Left lung (tissue), 10 donors: ENCODE data around the gene EHD3. TPM values are rescaled to one million over a fixed set of nuclear protein-coding genes. Genes with fewer than 3 reads are reported as not detected.

Source experiments
- ATAC-seq: fragments of 200-7000 bp; cut with Tn5 transposase; one replicate; pipeline ENCODE4 v1.9.1; 2020; ENCODE audit warnings: moderate library complexity
- DNase-seq, 4 donors: peaks; one replicate each; pipeline ENCODE4 v3.0.0-alpha.2; 2013 to 2020
- H3K27ac ChIP-seq, 2 donors: fragments of 200-600 bp; sonication (generic) in 1 of 2; one replicate each; pipeline versions ENCODE4 v1.5.0 to v1.8.0; 2020 to 2021
- H3K27me3 ChIP-seq, 2 donors: fragments of 200-600 bp; sonication (generic) in 1 of 2; one replicate each; pipeline versions ENCODE4 v1.5.0 to v1.8.0; 2020 to 2021
- H3K36me3 ChIP-seq, 2 donors: fragments of 200-600 bp; sonication (generic) in 1 of 2; one replicate each; pipeline versions ENCODE4 v1.5.0 to v1.8.0; 2020 to 2021
- H3K4me1 ChIP-seq, 2 donors: fragments of 200-600 bp; one replicate each; pipeline ENCODE4 v1.8.0; 2021
- H3K4me3 ChIP-seq, 2 donors: fragments of 200-600 bp; sonication (generic) in 1 of 2; one replicate each; pipeline versions ENCODE4 v1.5.0 to v1.8.0; 2020 to 2021; ENCODE audit warnings: mild to moderate bottlenecking in 1 of 2
- H3K9me3 ChIP-seq, 2 donors: fragments of 200-600 bp; sonication (generic) in 1 of 2; one replicate each; pipeline versions ENCODE4 v1.5.0 to v1.8.0; 2020 to 2021
- CTCF ChIP-seq, 2 donors: fragments of 200-600 bp; sonication (generic) in 1 of 2; IDR thresholded peaks; one replicate each; pipeline versions ENCODE4 v1.5.0 to v1.8.0; 2021; ENCODE audit warnings: antibody characterized with exemption in 2 of 2
- intact Hi-C, 2 donors: fragments of 100-400 bp; cut with DNase I; formaldehyde crosslinking; loops; one replicate each; pipeline versions ENCODE4 v1.11.2 to v1.14.2; 2022
- polyA plus RNA-seq, 6 donors: library from polyadenylated mRNA; unstranded; fragments of 120-200 nt; gene quantifications; one replicate each; pipeline ENCODE4 v1.2.1, GENCODE V29; 2013; ENCODE audit not compliant: insufficient read length in 6 of 6
- total RNA-seq, 2 donors: library from RNA; stranded (reverse); fragmentation: NEBNext Ultra II Directional; extraction: Animal tissue kit (Norgen Biotek cat#: 25700); gene quantifications; one replicate each; pipeline ENCODE4 v1.2.1, GENCODE V29; 2021
- donor health status: DM: no; HTN: yes; CAD: no.
- donor health status: DM: no; HTN: no; CAD: no.

Gene EHD3
- total and polyA plus RNA-seq, 8 donors: 6.8 to 12.1 (median 8.9) TPM

- DNase-seq: no peak
- Histone ChIP-seq H3K9me3 (no peaks in the 10 kb centered on the region), H3K4me1 (peaks cover 0 to 4% of the 10 kb centered on the region in 2 donors), H3K27ac (no peak overlapping the region), H3K36me3 (no peaks in the 10 kb centered on the region), H3K27me3 (no peaks in the 10 kb centered on the region), H3K4me3 (no peak overlapping the region)
- intact Hi-C loops: no loop called here
- ATAC-seq: no peak
- no peak for TF ChIP-seq CTCF (IDR thresholded peaks at IDR 0.05)
Observed at GRCh38 chr2:31222071-31222470, 11.9 kb upstream of the EHD3 start.

GRCh38 chr2:31223026-31223425 lies 10.9 kb upstream of the EHD3 start:
- ATAC-seq: no peak
- TF ChIP-seq CTCF (IDR thresholded peaks at IDR 0.05): no peak
- Histone ChIP-seq H3K4me3 (no peak overlapping the region), H3K27me3 (no peaks in the 10 kb centered on the region), H3K4me1 (peaks cover 0 to 4% of the 10 kb centered on the region in 2 donors), H3K36me3 (no peaks in the 10 kb centered on the region), H3K9me3 (no peaks in the 10 kb centered on the region), H3K27ac (no peak overlapping the region)
- intact Hi-C loops: no loop called here
- no peak for DNase-seq

- Histone ChIP-seq H3K4me1 (peaks cover 0 to 4% of the 10 kb centered on the region in 2 donors), H3K27ac (no peak overlapping the region), H3K4me3 (no peak overlapping the region), H3K9me3 (no peaks in the 10 kb centered on the region), H3K36me3 (no peaks in the 10 kb centered on the region), H3K27me3 (no peaks in the 10 kb centered on the region)
- intact Hi-C loops: no loop called here
- DNase-seq (no peak), ATAC-seq (no peak)
- no peak for TF ChIP-seq CTCF (IDR thresholded peaks at IDR 0.05)
Observed at GRCh38 chr2:31223749-31224148, 10.2 kb upstream of the EHD3 start.

- ATAC-seq: no peak
Observed at GRCh38 chr2:31226266-31226665, 7.7 kb upstream of the EHD3 start.

GRCh38 chr2:31227110-31227509 lies 6.8 kb upstream of the EHD3 start:
- Histone ChIP-seq H3K4me3 (no peak overlapping the region), H3K9me3 (no peaks in the 10 kb centered on the region), H3K4me1 (no peaks in the 10 kb centered on the region), H3K27me3 (no peaks in the 10 kb centered on the region), H3K27ac (no peak overlapping the region), H3K36me3 (no peaks in the 10 kb centered on the region)
- no peak for TF ChIP-seq CTCF (IDR thresholded peaks at IDR 0.05)
- DNase-seq: no peak
- intact Hi-C loops: no loop called here
- no peak for ATAC-seq

More at GRCh38 chr2:31226266-31226665, 7.7 kb upstream of the EHD3 start:
- Histone ChIP-seq H3K4me3 (no peak overlapping the region), H3K27me3 (no peaks in the 10 kb centered on the region), H3K4me1 (no peaks in the 10 kb centered on the region), H3K9me3 (no peaks in the 10 kb centered on the region), H3K27ac (no peak overlapping the region), H3K36me3 (no peaks in the 10 kb centered on the region)
- TF ChIP-seq CTCF (IDR thresholded peaks at IDR 0.05): no peak
- intact Hi-C loops: no loop called here
- DNase-seq: no peak
